ENCODE results near the gene CNTNAP2.

Gene CNTNAP2

DNA sequence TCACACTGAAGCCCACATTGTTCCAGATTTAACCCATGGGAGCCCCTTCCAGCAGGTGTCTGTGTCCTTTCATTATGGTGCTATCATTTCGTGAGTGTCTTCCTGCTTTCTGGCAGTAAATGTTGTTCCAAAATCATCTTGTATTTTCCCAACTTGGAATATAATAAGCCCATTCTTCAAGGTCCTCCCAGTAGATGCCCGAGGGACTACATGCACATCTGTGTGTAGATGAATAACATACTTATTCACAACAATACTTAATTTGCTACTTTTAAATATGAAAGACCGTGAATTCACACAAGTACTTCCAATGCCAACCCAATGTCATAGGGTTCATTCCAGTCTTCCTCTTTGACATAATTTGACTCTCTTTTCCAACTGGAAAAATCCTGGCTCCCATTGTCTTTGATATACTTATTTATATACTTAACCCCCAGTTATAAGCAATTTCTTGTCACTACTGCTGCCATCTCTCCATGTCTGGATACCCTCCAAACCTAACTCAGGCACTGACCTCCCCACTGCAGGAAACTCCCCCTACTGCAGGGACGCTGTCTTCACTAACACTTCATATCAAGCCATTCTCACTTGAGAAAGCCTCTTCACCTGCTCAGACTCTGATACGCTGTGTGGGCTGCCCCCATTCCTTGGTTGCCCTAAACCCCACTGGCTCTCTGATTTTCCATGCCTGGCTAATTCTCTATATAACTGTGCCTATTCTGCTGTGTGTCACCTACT, 1119.2 kb downstream of the CNTNAP2 start:
- DNase-seq (ENCODE audit: low read depth, low spot score): no peak

DNA sequence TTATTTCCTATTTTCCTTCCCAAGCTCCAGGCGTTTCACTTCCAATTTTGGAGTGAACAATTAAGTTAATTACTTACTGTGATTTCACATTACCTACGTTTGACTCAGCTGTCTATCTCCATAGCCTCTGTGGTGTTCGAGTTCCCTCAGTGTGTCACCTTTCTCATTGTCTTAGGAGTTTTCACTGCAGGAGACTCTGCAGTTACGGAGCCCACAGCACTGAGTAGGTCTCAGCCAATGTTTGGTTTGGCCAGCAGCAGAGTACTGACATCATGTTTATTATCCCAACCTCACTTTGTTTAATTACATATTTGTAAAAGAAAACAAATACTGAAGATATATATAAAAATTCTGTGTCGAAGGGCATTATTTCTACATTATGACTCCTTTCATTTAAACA, 1123.9 kb downstream of the CNTNAP2 start:
- no peak for DNase-seq (ENCODE audit: low read depth, low spot score)

DNA sequence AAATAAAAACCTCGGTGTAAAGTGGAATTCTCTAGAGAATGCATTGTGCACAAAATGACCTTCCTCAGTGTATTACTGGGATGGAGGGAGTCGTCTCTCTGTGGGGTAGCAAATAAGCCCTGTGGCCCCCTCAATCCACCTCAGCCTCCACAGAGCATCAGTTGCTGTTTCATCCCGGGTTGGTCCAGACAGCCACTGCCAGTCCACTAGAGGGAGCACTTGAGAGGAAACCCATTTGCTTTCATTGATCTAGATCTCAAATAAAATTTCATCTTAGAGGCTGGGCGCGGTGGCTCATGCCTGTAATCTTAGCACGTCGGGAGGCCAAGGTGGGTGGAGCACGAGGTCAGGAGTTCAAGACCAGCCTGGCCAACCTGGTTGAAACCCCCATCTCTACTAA, 1128.7 kb downstream of the CNTNAP2 start:
- no peak for DNase-seq (ENCODE audit: low read depth, low spot score)

DNA sequence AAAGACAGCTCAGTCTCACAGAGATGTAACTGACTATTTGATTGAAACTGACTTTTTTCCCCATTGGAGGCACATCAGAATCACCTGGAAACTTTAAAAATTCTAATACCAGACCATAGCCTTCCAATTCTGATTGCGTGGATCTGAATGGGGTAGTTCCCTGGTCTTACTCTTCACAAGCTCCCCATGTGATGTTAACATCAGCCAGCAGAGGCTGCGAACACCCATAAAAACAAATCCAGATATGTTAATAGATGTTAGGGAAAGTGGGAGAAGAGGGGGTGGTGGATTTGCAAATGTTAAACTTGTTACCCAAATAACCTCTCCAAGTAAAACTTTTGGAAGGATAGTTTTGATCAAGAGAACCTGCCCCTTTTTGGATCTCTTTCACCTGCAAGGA, 1133.4 kb downstream of the CNTNAP2 start:
- no peak for DNase-seq (ENCODE audit: low read depth, low spot score)

DNA sequence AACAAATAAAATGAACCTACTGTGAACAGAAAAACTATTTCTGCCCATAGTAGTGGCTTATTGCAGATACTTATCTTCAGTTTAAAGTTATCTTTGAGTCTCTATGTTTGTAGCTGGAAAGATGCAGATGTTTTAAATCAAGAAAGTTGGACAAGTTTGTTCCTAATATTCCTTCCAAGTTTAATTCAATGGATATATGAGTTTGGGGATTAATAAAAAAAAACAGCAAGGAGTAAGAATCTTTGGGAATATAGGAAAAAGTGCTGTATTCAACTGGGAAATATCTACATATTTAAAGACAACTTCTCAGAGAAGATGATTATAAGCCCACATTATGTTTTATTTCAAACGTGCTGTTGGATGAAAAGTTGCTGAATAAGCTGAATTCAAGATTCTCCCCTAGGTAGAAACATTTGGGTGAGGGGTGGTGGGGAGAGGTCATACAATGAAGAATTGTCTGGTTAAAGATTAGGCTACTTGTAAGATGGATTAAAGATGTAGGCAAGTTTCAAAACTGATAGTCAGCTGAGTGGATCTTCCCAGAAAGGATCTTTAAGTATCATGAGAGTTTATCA, 1135.2 kb downstream of the CNTNAP2 start:
- DNase-seq (ENCODE audit: low read depth, low spot score): no peak

DNA sequence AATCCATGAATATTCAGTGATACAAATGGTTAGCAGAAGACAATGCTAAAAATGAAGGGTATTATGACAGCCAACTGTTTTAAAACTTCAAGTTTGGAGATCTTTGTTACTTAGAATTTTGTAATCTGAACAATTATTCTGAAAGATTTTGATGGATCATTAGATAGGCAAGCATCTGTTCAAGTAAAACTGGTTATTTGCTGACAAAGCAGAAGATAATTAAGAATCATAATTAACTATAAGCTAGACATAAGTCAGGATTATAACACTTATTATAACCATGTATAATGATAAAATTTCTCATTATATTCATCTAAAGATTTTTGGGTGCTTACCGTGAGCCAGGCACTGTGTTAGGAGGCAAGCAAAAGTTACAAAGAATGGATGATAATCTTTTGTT, 1145.1 kb downstream of the CNTNAP2 start:
- no peak for DNase-seq (ENCODE audit: low read depth, low spot score)

DNA sequence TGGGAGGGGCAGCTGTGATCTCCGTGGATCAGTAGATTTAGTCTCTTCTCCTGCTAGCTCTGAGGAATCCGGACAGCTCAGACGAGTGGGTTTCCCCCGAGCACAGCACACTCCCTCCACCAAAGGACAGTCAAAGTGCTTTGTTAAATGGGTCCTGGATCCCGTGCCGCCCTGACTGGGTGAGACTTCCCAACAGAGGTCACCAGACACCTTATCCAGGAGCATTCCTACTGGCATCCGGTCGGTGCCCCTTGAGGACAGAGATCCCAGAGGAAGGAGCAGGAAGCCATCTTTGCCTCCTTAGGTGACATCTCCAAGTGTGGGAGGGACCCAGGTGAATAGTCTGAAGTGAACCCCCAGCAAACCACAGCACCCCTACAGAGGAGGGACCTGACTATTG, 1148.9 kb downstream of the CNTNAP2 start:
- no peak for DNase-seq (ENCODE audit: low read depth, low spot score)

DNA sequence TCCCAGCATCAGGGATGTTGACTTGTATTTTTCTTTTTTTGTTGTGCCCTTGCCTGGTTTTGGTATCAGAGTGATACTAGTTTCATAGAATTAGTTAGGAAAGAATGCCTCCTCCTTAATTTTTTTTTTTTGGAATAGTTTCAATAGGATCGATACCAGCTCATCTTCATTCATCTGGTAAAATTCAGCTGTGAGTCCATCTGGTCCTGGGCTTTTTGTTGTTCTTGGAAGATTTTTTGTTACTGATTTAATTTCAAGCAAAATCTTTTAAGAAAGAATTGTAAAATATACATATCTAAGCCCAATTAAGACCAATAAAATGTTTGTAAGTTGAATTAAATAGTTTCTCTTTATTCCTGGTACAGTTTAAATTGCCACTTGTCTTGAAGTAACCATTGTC, 1159.5 kb downstream of the CNTNAP2 start:
- DNase-seq (ENCODE audit: low read depth, low spot score): no peak

DNA sequence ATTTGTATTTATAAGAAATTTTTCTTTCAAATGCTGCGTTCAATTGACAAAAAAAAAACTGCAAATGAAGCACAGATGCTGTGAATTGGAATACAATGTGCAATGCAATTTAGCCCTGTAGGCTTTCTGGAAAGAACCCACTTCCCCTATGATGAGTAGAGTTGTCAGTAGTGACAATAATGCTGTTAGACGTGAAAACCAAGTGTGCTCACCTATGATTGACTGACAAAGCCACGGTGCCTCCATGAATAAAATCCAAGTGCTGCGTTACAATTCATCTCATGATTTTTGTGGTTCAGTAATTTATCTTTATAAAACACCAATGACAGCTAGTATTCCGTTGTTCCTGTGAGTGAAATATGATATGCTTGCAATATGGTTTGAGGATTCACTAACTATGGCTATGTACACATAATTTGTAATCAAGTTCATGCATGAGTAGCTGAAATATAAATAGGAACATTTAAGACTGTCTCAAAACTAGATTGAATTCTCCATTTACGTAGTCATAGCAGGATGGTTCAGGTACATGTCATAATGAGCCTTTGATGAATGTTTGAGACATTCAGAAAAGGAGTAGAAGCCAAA, 1160.3 kb downstream of the CNTNAP2 start:
- DNase-seq (ENCODE audit: low read depth, low spot score): no peak

DNA sequence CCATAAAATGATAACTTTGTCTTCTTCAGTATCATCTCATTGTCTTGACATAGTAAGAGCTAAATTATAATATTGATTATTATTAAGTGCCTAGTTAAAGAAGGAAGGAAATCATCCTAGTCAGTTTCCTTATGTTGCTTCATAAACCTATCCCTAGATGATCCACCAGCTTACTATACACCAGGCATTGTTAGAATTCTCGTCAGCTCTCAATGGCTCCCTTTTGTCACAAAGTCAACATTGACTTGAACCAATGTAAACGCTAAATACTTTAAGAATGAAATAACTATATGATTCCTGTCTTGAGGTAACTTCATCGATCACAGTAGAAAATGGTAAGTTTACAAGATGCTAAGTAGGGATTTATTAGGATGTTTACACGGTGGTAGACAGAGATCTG, 1162.9 kb downstream of the CNTNAP2 start:
- no peak for DNase-seq (ENCODE audit: low read depth, low spot score)

DNA sequence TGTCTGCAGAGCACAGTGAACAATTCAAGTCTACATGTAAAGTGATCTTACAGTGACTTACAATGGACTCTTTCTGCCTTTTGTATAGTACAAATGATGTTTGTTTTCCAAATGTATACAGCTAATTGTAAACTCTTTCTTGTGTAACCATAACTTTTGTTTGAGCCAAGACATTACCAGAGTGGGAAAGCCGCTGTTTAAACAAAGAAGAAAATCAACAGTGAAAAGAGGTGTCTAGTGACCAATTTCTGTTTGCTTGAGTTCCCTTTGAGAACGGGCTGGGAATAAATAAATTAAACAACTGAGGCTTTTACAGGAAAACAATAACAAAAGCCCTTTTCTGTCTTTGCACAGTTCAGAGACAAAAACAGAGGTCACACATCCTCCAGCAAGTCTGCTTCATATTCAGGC, 1163.4 kb downstream of the CNTNAP2 start:
- DNase-seq (ENCODE audit: low read depth, low spot score): no peak

DNA sequence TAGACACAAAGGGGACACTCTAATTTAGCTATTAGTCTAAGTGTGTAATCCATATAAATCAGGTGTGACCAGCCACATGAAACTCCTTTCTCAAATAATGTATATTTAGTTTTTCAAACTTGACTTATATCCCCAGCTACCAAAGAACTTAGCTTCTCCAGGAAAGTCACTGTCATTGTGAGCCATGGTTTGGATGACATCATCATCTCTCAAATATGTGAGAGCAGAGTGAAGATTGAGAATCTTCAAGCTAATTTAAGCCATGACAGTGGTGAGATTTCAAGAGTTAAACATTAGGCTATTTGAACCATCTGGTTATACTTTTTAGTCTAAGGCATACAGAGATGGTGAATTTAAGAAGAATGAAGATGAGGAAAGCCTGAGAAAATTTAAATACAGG, 1165.6 kb downstream of the CNTNAP2 start:
- DNase-seq (ENCODE audit: low read depth, low spot score): no peak

DNA sequence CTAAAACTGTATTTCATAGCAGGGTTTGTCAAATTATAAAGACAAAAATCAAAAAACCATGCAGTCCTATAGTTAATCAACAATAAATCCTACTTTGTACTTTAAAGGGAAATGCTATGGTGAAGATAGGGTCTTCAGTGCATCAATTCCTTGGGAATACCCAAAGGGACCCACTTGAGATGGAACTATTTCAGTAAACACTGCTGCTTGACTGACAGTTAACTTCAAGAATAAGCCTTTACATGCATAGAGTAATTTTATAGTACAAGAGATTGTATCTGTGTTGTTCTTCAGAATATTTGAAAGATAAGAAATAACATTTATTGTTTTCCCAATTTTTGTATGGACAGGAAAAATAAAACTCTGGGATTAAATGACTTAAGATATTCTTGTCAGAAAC, 1179.6 kb downstream of the CNTNAP2 start:
- DNase-seq (ENCODE audit: low read depth, low spot score): no peak

DNA sequence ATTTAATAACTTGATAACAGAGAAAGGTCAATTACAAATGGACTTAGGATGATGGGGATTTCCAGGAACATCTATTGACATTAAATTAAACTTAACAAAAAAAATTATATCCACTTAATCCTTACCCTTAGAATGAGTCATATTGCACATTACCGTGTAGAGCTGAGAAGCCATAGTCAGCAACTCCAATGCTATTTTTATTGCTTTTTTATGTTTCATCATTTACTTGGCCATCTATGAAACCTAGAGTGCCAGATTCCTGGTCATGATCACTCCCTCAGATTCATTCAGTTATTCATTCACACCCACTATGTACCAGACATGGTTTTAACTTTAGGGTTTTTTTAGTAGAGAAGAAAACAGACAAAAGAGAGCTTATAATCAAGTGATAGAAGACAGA, 1180.4 kb downstream of the CNTNAP2 start:
- no peak for DNase-seq (ENCODE audit: low read depth, low spot score)

DNA sequence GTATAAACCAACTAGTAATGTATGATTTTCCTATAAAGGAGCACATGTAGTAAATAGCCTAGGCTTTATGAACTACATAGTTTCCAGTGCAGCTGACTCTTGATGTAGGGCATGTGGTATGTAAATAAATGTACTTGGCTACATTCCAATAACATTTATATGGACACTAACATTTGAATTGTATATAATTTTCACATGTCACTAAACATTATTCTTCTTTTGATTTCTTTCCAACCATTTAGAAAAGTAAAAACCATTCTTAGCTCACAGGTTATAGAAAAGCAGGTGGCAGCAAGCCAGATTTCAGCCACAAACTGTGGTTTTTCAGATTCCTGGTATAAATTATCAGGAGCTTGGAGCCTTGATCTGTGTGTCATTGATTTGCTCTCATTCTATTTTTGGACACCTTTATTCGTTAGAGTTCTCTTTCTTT, 1182.0 kb downstream of the CNTNAP2 start:
- DNase-seq (ENCODE audit: low read depth, low spot score): no peak

DNA sequence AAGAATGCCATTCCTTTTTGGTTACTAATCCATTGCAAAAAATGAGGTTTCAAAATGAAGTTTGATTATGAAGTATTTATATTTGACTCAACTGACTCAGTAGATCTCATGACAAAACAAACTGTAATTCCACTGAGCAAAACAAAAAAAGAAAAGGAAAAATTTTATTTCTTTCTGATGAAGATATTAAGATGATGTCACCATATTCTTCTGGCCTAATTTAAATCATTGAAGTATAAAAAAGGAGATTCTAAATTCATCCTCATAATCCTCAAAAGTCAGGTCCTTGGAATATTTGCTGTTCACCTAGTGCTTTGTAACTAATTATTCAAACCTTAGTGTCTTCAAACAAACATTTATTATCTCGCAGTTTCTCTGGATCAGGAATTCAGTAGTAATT, 1183.7 kb downstream of the CNTNAP2 start:
- no peak for DNase-seq (ENCODE audit: low read depth, low spot score)

DNA sequence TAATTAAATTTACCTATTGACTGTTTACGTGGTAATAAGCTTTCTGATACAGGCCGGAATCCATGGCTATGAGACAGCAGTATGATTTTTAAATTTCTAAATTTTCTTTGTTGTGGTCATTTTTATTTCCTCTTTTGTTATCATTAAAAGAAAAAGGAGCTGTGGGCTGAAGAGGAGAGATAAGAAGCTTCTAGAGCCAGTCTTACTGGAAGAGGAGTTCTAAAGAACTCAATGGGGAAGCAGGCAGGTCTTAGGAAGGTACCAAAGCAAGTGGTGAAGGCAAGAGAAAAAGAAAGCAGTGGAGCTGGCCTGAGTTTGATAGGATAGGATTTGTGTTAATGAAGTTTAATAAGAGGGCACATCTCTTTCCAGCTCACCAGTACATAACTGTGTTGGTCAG, 1187.8 kb downstream of the CNTNAP2 start:
- DNase-seq (ENCODE audit: low read depth, low spot score): no peak

DNA sequence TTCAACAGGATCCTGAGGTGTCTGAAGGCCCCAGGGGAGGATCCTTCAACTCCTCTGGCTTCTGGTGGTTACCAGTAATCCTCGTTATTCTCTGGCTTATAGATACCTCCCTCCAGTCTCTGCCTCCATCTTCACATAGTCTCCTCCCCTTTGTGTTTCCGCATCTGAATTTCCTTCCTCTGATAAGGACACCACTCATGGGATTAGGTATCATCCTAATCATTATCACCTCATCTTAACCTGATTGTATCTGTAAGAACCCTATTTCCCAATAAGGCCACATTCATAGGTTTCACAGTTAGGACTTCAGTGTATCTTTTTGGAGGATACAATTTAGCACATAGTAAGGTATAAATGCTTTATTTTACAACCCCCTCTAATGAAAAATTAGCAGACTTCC, 1189.2 kb downstream of the CNTNAP2 start:
- DNase-seq (ENCODE audit: low read depth, low spot score): no peak

DNA sequence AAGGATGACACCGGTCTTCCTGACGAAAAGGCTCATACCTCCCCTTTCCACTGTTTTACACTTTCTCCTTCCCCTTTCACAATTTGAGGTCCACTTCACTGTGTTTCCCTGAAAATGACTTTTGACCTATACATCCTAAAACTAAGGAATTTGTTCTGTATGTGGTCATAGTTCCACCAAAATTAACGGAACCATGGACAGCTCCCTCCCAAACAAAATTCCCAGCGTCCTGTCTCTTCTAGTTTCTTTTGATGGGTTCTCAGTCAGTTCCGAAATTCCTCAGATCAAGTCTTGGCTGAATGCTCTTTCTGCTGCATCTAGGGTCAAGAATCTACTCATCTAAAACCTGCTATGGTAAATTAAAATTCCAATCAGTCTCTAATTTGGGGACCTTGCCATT, 1191.9 kb downstream of the CNTNAP2 start:
- no peak for DNase-seq (ENCODE audit: low read depth, low spot score)

DNA sequence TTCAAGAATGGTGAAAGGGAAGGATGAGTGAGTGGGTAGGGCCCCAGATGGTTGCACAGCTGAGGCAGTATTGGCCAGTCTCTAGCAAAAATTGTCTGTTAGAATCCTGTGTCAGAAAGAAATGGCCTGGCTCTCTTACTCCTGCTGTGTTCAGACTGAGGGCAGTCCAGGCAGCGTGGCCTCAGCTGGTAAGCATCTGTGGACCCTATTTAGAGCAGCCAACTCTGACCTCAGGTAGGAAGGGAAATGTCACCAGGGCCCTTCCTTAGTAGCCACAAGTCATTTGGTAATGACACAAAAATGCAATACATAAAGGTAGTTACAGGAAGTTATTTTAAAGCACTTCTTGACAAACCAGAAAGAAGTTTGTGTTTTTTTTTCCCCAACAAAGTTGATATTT, 1194.7 kb downstream of the CNTNAP2 start:
- no peak for DNase-seq (ENCODE audit: low read depth, low spot score)

DNA sequence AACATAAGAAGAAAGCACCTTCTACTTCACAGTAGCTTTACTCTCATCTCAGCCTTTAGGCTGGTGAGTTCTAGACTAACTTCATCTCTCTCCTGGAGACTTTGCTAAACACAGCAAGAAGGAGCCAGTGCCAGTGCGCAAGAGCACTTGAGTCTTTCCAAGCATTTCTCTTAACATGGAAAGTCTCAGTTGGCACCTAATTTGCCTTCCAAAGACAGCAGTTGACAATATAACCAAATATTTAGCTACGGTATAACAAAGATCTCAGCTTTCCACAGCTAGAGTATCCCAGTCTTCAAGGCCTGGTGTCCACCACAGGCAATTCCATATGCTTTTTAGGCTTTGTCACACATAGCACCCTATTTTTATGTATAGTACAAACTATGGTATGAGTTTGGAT, 1204.9 kb downstream of the CNTNAP2 start:
- DNase-seq (ENCODE audit: low read depth, low spot score): no peak

DNA sequence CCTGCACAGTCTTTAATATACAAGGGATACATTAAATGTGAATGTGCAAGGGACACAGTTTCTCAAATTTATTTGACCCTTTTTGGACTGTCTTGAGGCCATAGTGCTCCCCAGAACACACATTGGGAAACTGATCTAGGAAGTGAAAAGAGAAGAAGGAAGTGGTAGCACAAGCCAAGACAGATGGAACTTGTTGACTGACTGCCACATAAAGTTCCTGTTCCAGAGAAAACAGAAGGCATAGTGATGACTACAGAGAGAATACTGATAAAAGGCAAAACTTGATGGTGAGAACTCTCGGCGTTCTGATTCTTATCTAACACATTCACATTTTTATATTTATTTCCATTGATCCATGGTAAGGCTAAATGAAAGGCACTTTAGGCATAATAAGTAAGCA, 1216.4 kb downstream of the CNTNAP2 start:
- no peak for DNase-seq (ENCODE audit: low read depth, low spot score)

DNA sequence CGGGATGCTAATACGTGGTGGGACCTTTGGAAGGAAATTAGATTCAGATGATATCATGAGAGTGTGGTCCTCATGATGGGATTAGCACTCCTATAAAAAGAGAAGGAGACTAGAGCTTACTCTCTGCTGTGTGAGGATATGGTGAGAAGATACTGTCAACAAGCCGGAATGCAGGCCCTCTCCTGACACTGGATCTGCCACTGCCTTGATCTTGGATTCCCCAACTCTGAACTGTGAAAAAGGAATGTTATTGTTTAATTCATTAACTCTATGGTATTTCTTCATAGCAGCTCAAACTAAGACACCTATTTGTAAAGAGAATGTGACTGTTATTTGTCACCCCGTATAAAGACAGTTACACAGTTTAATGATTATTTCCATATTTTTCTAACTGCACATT, 1246.5 kb downstream of the CNTNAP2 start:
- DNase-seq (ENCODE audit: low read depth, low spot score): no peak

Measured in activated CD4-positive, CD25-positive, alpha-beta regulatory T cell treated with anti-CD3 and anti-CD28 coated beads, Interleukin-2, amount 50 U/mL, for 16 hours (primary cell).